LNCAP (cell line): ENCODE results near the gene SHE.

Experiments used
- CTCF ChIP-seq: fragments of 450-650 bp; IDR thresholded peaks from 2 replicates; pipeline ENCODE4 v1.5.1; 2017; ENCODE audit warnings: mild to moderate bottlenecking

Gene SHE

DNA sequence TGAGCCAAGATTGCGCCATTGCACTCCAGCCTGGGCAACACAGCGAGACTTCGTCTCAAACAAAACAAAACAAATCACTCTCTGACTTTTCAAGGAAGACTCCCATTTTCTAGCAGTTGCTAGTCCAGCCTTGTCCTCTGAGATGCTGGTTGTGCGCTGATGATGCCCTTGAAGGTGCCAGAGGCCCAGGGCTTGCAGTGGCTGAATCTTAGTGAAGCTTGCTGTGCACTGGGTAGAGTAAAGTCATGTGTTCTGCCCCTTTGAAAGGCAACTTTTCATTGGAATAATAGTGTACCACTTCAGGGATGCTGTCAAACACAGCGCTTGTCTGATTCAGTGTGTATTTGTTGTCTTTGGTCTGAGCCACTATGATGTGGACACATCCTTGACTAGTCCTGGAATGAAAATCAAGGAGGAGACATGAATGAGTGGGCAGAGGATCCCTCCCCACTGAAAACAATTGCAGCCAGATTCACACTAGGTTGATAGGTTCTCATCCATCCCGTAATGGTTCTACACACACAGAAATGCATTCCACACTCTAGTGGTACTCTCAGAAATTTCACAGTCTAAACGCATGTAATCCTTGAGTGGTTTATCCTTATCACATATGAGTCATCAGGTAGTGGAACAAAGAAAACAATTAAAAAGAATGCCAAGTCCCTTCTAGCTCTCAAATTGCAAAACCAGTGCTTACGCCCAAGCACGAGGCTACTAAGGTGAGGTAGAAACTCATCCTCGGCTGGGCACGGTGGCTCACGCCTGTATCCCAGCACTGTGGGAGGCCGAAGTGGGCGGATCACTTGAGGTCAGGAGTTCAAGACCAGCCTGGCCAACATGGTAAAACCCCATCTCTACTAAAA lies 18.0 kb downstream of the SHE start:
- TF ChIP-seq CTCF: no peak

DNA sequence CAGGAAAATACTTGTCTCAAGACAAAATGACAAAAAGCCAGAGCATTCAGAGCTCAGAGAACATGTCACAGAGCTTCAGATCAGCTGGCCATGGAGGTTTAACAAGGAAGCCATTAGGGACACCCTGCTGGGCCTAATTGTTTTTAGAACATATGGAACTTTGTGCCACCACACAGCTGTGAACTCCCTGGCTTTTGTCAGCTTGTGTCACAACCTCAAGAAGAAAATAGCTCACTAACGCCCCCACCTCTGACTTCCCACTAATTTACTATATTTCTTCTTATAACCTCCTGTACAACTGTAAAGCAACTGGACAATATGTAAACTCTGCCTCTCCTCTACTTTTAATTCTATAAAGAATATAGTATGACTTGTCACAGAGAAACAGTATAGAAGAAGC lies 21.2 kb downstream of the SHE start:
- no peak for TF ChIP-seq CTCF

DNA sequence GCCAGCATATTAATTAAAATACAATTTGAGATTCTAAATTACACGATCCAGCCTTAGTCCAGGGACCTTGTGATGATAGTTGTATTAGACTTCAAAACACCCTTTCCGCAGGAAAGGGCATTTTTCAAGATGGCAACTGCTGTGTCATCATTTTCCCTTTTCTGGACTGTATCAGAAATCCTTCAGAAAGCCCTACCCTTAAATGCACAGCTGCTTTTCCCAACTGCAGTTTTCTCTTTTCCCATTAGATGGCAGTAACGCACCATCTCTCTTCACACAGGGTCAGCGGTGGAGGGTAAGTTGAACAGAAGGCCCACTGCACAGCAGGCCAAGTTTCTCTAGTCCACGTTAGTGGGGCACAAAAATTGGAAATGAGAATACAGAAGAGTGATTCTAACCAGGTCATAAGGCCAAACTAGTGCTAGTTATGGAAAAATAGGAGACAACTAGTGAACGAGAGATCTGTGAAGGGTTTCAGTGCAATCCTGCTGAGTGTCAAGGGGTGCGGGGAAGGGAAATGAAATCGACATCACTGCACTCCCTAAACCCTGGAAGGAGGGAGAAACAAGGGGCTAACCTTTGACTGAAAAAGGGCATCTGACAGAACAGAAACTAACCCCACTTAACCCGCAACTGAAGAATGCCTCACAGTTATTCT lies 22.3 kb downstream of the SHE start:
- TF ChIP-seq CTCF: peak; percentile 98

DNA sequence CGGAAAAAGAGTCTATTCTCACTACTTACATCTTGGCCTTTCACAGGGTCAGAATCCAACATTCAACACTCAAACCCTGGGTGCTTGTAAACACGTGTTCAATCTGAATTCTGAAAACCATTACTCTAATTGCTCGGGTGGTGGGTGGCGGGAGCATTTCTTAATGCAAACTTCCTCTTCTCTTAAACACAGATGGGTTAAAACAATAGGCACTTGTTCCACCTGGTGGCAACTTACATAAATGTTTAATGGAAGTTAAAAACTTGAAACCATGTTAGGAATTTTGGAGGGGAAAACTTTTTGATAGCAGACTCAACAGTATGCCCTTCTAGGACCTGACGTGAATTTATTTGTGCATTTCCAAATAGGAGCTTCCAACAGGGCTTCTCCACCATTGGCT lies 23.6 kb downstream of the SHE start:
- peak; percentile 46; the same call in 1 of the 2 replicates for TF ChIP-seq CTCF

- no peak for TF ChIP-seq CTCF
Measured at GRCh38 chr1:154478013-154478412, 24.2 kb downstream of the SHE start.

DNA sequence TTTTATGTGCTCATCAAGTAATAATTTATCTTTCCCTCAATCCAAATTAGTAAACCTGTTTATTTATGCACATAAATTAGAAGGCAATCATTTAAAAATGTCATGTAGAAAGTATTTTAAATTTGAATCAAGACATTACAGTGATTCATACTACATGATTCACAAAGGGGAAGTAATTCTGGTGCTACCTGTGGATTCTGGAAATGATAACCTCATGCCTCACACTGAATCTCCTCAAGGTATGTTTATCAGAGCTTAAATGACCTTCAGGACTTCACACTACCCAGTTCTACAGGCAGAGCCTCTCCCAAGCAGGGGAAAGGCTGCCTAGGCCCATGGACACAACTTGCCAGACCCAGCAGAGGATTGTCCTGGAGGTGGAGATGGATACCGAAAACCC lies 25.4 kb downstream of the SHE start:
- no peak for TF ChIP-seq CTCF

- TF ChIP-seq CTCF: no peak
Measured at GRCh38 chr1:154474802-154475201, 27.4 kb downstream of the SHE start.
